Prostate gland (tissue), 2 donors: ENCODE measurements around the gene TFF2. TPM values are rescaled to one million over a fixed set of nuclear protein-coding genes. Genes with fewer than 3 reads are reported as not detected.

Source experiments
- DNase-seq: peaks from one replicate; pipeline ENCODE4 v3.0.0-alpha.2; 2019; ENCODE audit warnings: low spot score
- H3K27ac ChIP-seq, 2 donors: fragments of 200-600 bp; sonication (generic); 2 replicates each; pipeline ENCODE4 v1.5.1; 2017 to 2019
- H3K27me3 ChIP-seq: fragments of 200-600 bp; sonication (generic); replicated peaks from 2 replicates; pipeline ENCODE4 v1.5.1; 2019; ENCODE audit not compliant: insufficient read depth
- H3K36me3 ChIP-seq, 2 donors: fragments of 200-600 bp; sonication (generic); 1 replicate in 1 of 2; 2 replicates in 1 of 2; pipeline versions ENCODE4 v1.5.1 to v1.8.1; 2017 to 2019
- H3K4me1 ChIP-seq: fragments of 200-600 bp; sonication (generic); replicated peaks from 2 replicates; pipeline ENCODE4 v1.5.1; 2019
- H3K4me3 ChIP-seq, 2 donors: fragments of 200-600 bp; sonication (generic); 2 replicates each; pipeline ENCODE4 v1.5.1; 2017 to 2019
- H3K9me3 ChIP-seq: fragments of 200-600 bp; sonication (generic); 2 replicates; pipeline ENCODE4 v1.5.1; 2017
- CTCF ChIP-seq, 4 experiments: fragments of 200-600 bp in 2 of 4; fragments of 450-650 bp in 2 of 4; sonication (generic) in 2 of 4; IDR thresholded peaks; 1 replicate in 3 of 4; 2 replicates in 1 of 4; pipeline ENCODE4 v1.5.1; 2016 to 2019; ENCODE audit warnings: antibody characterized with exemption in 4 of 4, mild to moderate bottlenecking in 2 of 4, moderate library complexity in 2 of 4
- POLR2A ChIP-seq: fragments of 450-650 bp; IDR thresholded peaks from one replicate; pipeline ENCODE4 v1.6.1; 2016; ENCODE audit warnings: antibody characterized with exemption, mild to moderate bottlenecking
- POLR2AphosphoS5 ChIP-seq: sonication (generic); formaldehyde crosslinking; IDR thresholded peaks from one replicate; pipeline ENCODE4 v1.6.1; 2017; ENCODE audit warnings: antibody characterized with exemption
- whole genome bisulfite sequencing: methylation state at CpG from one replicate; pipeline ENCODE4 v1.1.5; 2018; 5-methylcytosine and 5-hydroxymethylcytosine counted together
- intact Hi-C: fragments of 100-400 bp; cut with DNase I; formaldehyde crosslinking; loops from one replicate; pipeline ENCODE4 v1.14.2; 2022
- total RNA-seq, 2 donors: library from RNA; depleted of rRNA; stranded (reverse); fragments of >200 nt; gene quantifications; one replicate each; pipeline ENCODE4 v1.1.0, GENCODE V29; 2016

The TFF2 gene
- total RNA-seq, 2 donors from 2014 or later, result not detected

GRCh38 chr21:42377211-42377950, 26.6 kb upstream of the TFF2 start:
- no peak overlapping the region for H3K4me3 ChIP-seq
- peaks cover 6% of the 10 kb centered on the region for H3K4me1 ChIP-seq
- H3K27ac ChIP-seq, result no peak overlapping the region
- no peaks in the 10 kb centered on the region for H3K9me3 ChIP-seq
- no peaks in the 10 kb centered on the region for H3K36me3 ChIP-seq
- intact Hi-C loops, result no loop called here
- 88% methylated on average over 24 of the region's 24 CpGs for WGBS
- no peaks in the 10 kb centered on the region for H3K27me3 ChIP-seq
- no peak for TF ChIP-seq CTCF (IDR thresholded peaks at IDR 0.05)
- no peak for TF ChIP-seq POLR2A
- no peak for TF ChIP-seq POLR2AphosphoS5
- DNase-seq, result no peak

GRCh38 chr21:42376338-42376982, 25.7 kb upstream of the TFF2 start:
- intact Hi-C loops, result no loop called here
- Histone ChIP-seq H3K36me3 (no peaks in the 10 kb centered on the region), H3K27ac (no peak overlapping the region), H3K4me3 (no peak overlapping the region), H3K27me3 (no peaks in the 10 kb centered on the region), H3K9me3 (no peaks in the 10 kb centered on the region), H3K4me1 (peaks cover 6% of the 10 kb centered on the region)
- TF ChIP-seq POLR2A (no peak), POLR2AphosphoS5 (peak; percentile 45), CTCF (IDR thresholded peaks at IDR 0.05) (peak in 2 of 4 experiments; percentile 9 to 57)
- peak; percentile 47 for DNase-seq
- WGBS, result 43% methylated on average over 32 of the region's 32 CpGs

- intact Hi-C loops, result no loop called here
- no peaks in the 10 kb centered on the region for H3K9me3 ChIP-seq
- WGBS, result 76% methylated on average over 2 of the region's 3 CpGs
- H3K36me3 ChIP-seq, result no peaks in the 10 kb centered on the region
- peaks cover 6% of the 10 kb centered on the region for H3K4me1 ChIP-seq
- no peaks in the 10 kb centered on the region for H3K27me3 ChIP-seq
- no peak overlapping the region for H3K27ac ChIP-seq
- TF ChIP-seq POLR2A (no peak), POLR2AphosphoS5 (no peak), CTCF (IDR thresholded peaks at IDR 0.05) (no peak)
- no peak overlapping the region for H3K4me3 ChIP-seq
- no peak for DNase-seq
Observed at GRCh38 chr21:42375966-42376337, 25.2 kb upstream of the TFF2 start.

GRCh38 chr21:42375506-42375905, 24.7 kb upstream of the TFF2 start:
- no peak overlapping the region for H3K27ac ChIP-seq
- 59% methylated on average over 11 of the region's 11 CpGs for WGBS

More at GRCh38 chr21:42375506-42375905, 24.7 kb upstream of the TFF2 start:
- H3K9me3 ChIP-seq, result no peaks in the 10 kb centered on the region
- H3K4me3 ChIP-seq, result no peak overlapping the region
- TF ChIP-seq POLR2AphosphoS5, result no peak
- TF ChIP-seq CTCF (IDR thresholded peaks at IDR 0.05), result no peak
- TF ChIP-seq POLR2A, result no peak
- peaks cover 6% of the 10 kb centered on the region for H3K4me1 ChIP-seq
- intact Hi-C loops, result no loop called here
- no peaks in the 10 kb centered on the region for H3K36me3 ChIP-seq
- DNase-seq, result no peak
- H3K27me3 ChIP-seq, result no peaks in the 10 kb centered on the region
